Breast epithelium (tissue), 4 donors: ENCODE measurements around the gene HEPACAM2. TPM values are rescaled to one million over a fixed set of nuclear protein-coding genes. Genes with fewer than 3 reads are reported as not detected.

Source experiments
- DNase-seq, 2 donors: peaks; one replicate each; pipeline ENCODE4 v3.0.0-alpha.2; 2019; ENCODE audit warnings: low spot score in 2 of 2
- H3K27ac ChIP-seq, 2 donors: fragments of 200-600 bp; sonication (generic) in 1 of 2; one replicate each; pipeline ENCODE4 v1.5.1; 2016 to 2019; ENCODE audit warnings: mild to moderate bottlenecking in 1 of 2
- H3K27me3 ChIP-seq, 2 donors: fragments of 200-600 bp; sonication (generic) in 1 of 2; one replicate each; pipeline versions ENCODE4 v1.5.1 to v1.6.0; 2017 to 2019; ENCODE audit warnings: control low read depth in 1 of 2, mild to moderate bottlenecking in 1 of 2
- H3K36me3 ChIP-seq: fragments of 200-600 bp; one replicate; pipeline ENCODE4 v1.5.1; 2019
- H3K4me1 ChIP-seq, 2 donors: fragments of 200-600 bp; sonication (generic); one replicate each; pipeline ENCODE4 v1.5.1; 2016 to 2019; ENCODE audit warnings: control low read depth in 1 of 2
- H3K4me3 ChIP-seq, 3 donors: fragments of 200-600 bp; sonication (generic); 1 replicate in 2 of 3; 2 replicates in 1 of 3; pipeline ENCODE4 v1.5.1; 2016 to 2019; ENCODE audit warnings: mild to moderate bottlenecking in 3 of 3, moderate library complexity in 2 of 3
- H3K9me3 ChIP-seq, 2 donors: fragments of 200-600 bp; sonication (generic) in 1 of 2; one replicate each; pipeline ENCODE4 v1.5.1; 2016 to 2019; ENCODE audit warnings: control low read depth in 1 of 2
- POLR2A ChIP-seq: fragments of 450-650 bp; IDR thresholded peaks from one replicate; pipeline ENCODE4 v1.6.1; 2016; ENCODE audit warnings: antibody characterized with exemption, mild to moderate bottlenecking, moderate library complexity
- POLR2AphosphoS5 ChIP-seq, 3 donors: sonication (generic); formaldehyde crosslinking; IDR thresholded peaks; one replicate each; pipeline ENCODE4 v1.6.1; 2017; ENCODE audit warnings: antibody characterized with exemption in 3 of 3
- intact Hi-C: fragments of 100-400 bp; cut with DNase I; formaldehyde crosslinking; loops from one replicate; pipeline ENCODE4 v1.15.1; 2023; ENCODE audit warnings: low total_unique reads
- total RNA-seq, 3 donors: library from RNA; depleted of rRNA; stranded (reverse); fragments of >200 nt; gene quantifications; one replicate each; pipeline ENCODE4 v1.1.0, GENCODE V29; 2016
- TF ChIP-seq, protein P1 (sequence below), 3 donors: fragments of 450-650 bp; IDR thresholded peaks; one replicate each; pipeline ENCODE4 v1.5.1; 2016 to 2017; ENCODE audit warnings: antibody characterized with exemption in 3 of 3, mild to moderate bottlenecking in 3 of 3, moderate library complexity in 3 of 3

HEPACAM2 gene
- total RNA-seq, 3 donors from 2014 or later: 0.33 to 4.4 TPM; not detected in 1

DNA sequence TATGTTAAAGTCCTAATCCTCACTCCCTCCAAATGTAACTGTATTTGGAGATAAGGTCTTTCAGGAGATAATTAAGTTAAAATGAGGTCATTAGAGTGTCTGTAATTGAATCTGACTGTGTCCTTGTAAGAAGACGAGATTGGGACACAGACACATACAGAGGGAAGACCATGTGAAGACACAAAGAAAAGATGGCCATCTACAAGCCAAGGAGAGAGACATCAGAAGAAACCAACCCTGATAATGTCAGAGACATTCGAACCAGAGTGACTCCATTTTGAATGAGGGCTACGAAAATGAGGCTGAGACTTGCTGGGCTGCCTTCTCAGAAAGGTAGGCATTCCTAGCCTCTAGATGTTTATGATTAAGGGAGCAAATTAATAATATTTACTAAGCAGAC, 77.5 kb downstream of the HEPACAM2 start:
- Histone ChIP-seq H3K27ac (peak overlapping the region; percentile 56 to 63), H3K27me3 (no peaks in the 10 kb centered on the region), H3K9me3 (no peaks in the 10 kb centered on the region), H3K36me3 (no peaks in the 10 kb centered on the region), H3K4me3 (peak overlapping the region in 1 of 3 donors; percentile 64), H3K4me1 (no peaks in the 10 kb centered on the region)
- DNase-seq: no peak
- intact Hi-C loops: no loop called here
- no peak for TF ChIP-seq POLR2AphosphoS5 (IDR thresholded peaks at IDR 0.05)
- no peak for TF ChIP-seq POLR2A
- TF ChIP-seq, protein P1, sequence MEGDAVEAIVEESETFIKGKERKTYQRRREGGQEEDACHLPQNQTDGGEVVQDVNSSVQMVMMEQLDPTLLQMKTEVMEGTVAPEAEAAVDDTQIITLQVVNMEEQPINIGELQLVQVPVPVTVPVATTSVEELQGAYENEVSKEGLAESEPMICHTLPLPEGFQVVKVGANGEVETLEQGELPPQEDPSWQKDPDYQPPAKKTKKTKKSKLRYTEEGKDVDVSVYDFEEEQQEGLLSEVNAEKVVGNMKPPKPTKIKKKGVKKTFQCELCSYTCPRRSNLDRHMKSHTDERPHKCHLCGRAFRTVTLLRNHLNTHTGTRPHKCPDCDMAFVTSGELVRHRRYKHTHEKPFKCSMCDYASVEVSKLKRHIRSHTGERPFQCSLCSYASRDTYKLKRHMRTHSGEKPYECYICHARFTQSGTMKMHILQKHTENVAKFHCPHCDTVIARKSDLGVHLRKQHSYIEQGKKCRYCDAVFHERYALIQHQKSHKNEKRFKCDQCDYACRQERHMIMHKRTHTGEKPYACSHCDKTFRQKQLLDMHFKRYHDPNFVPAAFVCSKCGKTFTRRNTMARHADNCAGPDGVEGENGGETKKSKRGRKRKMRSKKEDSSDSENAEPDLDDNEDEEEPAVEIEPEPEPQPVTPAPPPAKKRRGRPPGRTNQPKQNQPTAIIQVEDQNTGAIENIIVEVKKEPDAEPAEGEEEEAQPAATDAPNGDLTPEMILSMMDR (IDR thresholded peaks at IDR 0.05): no peak

DNA sequence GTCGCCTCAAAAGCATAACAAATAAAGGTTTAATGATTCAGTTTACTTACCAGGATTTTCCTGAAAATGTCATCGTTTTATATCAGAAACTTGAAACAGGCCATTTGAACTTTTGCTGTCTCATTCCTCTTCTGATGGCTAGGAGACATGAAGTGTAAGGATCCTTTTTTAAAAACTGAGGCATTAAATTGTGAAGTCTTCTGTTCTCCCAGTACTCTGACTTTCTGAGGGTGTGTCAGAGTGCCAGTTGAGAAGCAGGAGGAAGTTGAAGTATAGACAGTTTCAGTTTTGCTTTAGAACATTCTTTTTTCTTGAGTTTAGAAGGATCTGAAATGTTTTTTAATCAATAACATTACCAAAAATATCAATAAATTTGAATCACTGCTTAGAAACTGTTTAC, 78.1 kb downstream of the HEPACAM2 start, which contains the start of gene SAMD9L:
SAMD9L (minus strand) TSS at position 242 of the 400 bp plus-strand sequence. CDS start 12,414 bp downstream, outside the sequence.
- no peaks in the 10 kb centered on the region for H3K36me3 ChIP-seq
- peak within 1 kb of the TSS; percentile 40 to 64 (median 47) for H3K4me3 ChIP-seq
- no peak for TF ChIP-seq POLR2A
- TF ChIP-seq, protein P1 (IDR thresholded peaks at IDR 0.05): no peak
- TF ChIP-seq POLR2AphosphoS5 (IDR thresholded peaks at IDR 0.05): no peak
- no peak for DNase-seq
- H3K9me3 ChIP-seq: no peaks in the 10 kb centered on the region
- no peaks in the 10 kb centered on the region for H3K4me1 ChIP-seq
- H3K27me3 ChIP-seq: no peaks in the 10 kb centered on the region
- intact Hi-C loops: no loop called here
- H3K27ac ChIP-seq: peak within 1 kb of the TSS; percentile 56 to 63

DNA sequence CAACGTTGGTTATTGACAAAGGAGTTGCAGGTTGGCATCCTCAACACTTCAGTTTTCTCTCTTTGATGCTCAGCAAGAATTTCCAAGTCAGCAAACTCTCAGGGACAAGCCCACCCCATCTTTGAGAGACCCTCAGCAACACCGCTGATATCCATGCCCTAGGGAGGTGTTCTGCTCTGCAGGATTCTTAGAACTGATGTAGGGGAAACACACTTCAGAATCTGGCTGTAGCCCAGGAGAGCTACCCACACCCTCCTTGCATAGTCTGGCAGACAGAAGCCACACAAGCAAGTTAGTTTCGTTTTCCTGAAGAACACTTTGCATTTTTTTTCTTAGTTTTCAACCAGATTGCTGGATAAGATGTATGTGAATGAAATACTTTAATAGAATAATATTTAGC, 78.9 kb downstream of the HEPACAM2 start:
- no peaks in the 10 kb centered on the region for H3K27me3 ChIP-seq
- H3K4me3 ChIP-seq: peak overlapping the region; percentile 40 to 64 (median 47)
- H3K9me3 ChIP-seq: no peaks in the 10 kb centered on the region
- H3K4me1 ChIP-seq: no peaks in the 10 kb centered on the region
- intact Hi-C loops: no loop called here
- H3K27ac ChIP-seq: peak overlapping the region; percentile 56 to 63
- DNase-seq: no peak
- TF ChIP-seq, protein P1 (IDR thresholded peaks at IDR 0.05): no peak
- no peak for TF ChIP-seq POLR2AphosphoS5 (IDR thresholded peaks at IDR 0.05)
- no peak for TF ChIP-seq POLR2A
- H3K36me3 ChIP-seq: no peaks in the 10 kb centered on the region

DNA sequence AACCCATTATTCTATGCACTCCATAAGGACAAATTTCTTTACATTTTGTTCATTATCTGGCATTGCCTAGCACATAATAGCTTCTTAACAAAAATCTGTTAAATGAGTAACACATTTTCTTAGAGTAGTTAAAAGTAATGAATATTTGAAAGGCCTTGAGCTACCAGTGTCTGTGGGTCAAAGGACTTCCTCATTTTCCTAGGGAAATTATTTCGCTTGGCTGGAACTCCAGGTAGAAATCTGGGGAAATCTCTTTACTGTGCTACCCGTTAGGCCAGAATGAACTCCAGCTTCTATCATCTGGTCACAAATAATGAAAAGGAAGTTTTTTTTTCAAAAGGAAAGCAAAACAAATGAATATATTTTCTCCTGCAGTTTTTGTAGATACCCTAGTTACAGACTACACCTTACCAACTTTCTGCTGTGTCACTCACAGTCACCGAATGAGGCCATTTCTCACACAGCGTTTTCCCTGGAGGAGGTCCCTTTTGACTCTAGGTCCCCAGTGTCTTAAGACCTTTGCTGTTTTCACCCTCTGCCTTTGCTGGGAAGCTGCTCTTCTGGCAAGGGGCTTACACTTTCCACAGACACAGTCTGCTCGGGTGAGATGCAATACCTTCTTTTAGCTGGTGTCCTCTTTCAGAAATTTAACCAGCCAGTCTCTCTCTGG, 79.7 kb downstream of the HEPACAM2 start:
- no peaks in the 10 kb centered on the region for H3K4me1 ChIP-seq
- no peak for DNase-seq
- no peaks in the 10 kb centered on the region for H3K9me3 ChIP-seq
- peak overlapping the region; percentile 40 to 64 (median 47) for H3K4me3 ChIP-seq
- no peaks in the 10 kb centered on the region for H3K36me3 ChIP-seq
- intact Hi-C loops: no loop called here
- H3K27me3 ChIP-seq: no peaks in the 10 kb centered on the region
- TF ChIP-seq, protein P1 (IDR thresholded peaks at IDR 0.05): no peak
- H3K27ac ChIP-seq: peak overlapping the region; percentile 23 to 63

DNA sequence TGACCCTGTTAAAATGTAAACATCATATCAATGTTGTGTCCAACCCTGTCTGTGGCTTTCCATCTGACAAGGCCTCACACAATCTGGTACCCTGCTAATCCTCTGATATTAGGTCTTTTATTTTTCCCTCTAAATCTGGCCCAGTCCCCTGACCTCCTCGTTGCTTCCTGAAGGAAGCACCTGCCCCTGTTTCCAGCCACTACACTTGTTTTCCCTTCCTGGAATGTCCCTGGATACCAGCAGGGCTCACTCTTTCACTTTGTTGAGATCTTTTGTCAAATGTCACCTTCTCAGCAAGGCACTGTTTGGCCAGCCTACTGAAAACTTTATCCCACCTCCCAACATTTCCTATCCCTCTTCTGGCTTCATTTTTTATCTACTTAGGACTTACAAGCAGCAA, 80.2 kb downstream of the HEPACAM2 start:
- TF ChIP-seq POLR2AphosphoS5 (IDR thresholded peaks at IDR 0.05): no peak
- no peak for TF ChIP-seq POLR2A
- TF ChIP-seq, protein P1 (IDR thresholded peaks at IDR 0.05): no peak
- H3K27ac ChIP-seq: peak overlapping the region in 1 of 2 donors; percentile 55
- H3K4me3 ChIP-seq: no peak overlapping the region
- H3K9me3 ChIP-seq: peaks cover 0 to 6% of the 10 kb centered on the region in 2 donors
- no peaks in the 10 kb centered on the region for H3K4me1 ChIP-seq
- no peaks in the 10 kb centered on the region for H3K27me3 ChIP-seq
- no peaks in the 10 kb centered on the region for H3K36me3 ChIP-seq
- DNase-seq: no peak
- intact Hi-C loops: no loop called here
